ENCODE data around the gene PSMC5.
"Not testable (repeated sequence)": the region's sequence is repeated elsewhere in the genome, so short reads cannot be mapped to it uniquely, and the experiment has no call there.

The PSMC5 gene

DNA sequence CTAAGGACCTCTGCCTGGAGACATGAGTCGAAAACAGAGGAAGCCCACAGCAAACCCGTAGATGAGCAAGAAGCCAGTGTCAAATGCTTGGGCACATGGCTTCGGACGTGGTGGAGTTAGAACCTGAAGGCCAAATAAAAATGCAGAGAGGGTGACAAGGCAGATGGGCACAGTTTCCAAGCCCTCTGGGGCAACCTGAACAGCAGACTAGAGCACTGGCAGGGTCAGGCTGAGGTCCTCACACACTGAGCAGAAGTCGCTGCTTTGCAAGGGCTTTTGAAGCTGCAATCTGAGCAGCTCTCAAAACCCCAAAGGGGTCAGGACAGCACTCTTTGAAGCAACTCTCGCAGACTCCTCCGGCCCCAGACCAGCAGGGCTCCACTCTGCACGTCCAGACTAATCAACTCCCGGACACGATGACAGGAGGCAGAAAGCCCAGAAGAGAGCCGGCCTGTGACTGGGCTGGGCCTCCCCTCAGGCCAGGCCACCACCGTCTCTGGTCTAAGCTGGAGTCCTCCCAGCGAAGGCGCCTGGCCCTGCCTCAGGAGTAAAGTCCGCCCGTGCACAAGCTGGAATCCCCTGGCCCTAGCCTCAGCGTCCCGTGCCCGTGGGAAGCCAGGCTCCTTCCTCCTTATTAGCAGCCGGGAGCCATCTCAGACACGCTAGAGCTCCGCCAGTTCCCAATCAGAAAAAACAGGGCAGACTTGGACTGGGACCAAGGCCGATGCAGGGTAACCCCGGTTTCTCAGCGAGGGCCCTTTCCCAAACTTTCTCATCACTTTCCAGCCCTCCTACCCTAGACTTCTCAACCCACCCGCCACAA lies 14.3 kb downstream of the PSMC5 start:
- DNase-seq = peak; percentile 63

DNA sequence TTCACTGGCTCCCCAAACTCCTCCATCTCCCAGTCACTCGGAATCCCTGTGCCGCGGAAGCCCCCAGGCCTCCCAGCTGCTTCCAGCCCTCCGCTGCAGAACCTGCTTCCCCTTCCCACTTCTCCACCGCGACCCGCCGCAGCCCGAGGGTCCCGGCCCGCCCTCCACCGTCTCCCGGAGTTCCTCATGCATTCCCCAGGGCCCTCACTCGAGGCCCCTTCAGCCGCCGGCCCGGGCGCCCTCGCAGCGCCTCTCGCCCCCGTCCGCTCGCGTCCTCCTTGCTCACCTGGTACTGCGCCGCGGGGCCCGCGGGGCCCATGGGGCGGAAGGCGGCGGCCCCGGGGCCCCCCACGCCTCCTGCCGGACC lies 14.9 kb downstream of the PSMC5 start:
- peak; percentile 75 for DNase-seq

DNA sequence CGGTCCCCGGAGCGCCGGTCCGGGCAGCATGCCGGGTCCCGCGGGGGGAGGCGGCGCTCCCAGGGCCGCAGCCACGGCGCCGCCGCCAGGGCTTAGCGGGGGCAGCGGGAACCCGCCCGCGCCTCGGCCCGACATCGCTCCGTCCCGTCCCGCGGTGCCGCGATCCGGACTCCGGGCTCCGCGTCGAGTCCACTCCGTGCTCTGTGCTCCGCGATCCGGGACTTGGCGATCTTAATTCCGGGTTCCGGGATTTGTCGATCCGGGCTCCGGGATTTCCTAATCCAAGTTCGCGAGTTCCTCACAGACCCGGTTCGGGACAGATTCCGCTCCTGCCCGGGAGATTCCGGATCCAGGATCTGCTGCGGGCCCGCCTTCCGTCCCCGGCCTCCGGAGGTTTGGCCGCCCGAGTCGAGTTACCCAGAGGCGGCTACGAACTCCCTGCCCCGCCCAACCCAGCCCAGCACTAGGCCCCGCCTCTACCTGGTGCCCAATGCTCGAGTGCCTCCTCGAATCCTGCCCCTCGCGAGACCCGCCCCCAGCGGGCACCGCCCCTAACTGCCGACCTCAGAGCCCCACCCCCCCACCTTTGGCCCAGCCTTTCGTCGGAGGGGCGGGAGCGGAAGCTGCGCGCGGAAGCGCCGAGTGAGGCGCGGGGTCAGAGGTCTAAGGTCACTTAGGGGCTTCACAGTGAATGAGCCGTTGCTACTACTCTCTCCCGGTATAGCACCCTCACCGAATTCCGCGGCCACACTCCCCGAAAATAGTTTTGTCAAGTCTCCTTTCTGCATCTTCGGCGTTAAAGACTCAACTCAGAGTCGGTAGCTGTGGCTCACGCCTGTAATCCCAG lies 15.5 kb downstream of the PSMC5 start, which contains the start of gene SMARCD2:
TSS of gene SMARCD2 (minus strand) at position 146 of the 847 bp plus-strand sequence. CDS start at position 135, 11 bp downstream.
- DNase-seq = peak; percentile 98

DNA sequence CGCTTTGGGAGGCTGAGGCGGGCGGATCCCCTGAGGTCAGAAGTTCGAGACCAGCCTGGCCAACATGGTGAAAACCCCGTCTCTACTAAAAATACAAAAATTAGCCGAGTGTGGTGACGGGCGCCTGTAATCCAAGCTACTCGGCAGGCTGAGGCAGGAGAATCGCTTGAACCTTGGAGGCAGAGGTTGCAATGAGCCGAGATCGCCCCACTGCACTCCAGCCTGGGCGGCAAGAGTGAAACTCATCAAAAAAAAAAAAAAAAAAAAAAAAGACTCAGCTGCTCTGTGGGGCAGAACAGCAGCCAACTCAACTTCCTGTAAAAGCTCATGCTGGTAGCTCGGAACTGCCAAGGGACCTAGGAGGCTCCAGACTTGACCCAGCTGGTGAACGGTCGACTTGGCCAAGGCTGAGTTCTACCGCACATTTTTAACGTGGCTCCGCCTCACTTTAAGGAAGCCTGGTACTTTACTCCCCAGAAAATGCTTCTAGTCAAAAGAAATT lies 16.2 kb downstream of the PSMC5 start:
- peak; percentile 60 for DNase-seq

DNA sequence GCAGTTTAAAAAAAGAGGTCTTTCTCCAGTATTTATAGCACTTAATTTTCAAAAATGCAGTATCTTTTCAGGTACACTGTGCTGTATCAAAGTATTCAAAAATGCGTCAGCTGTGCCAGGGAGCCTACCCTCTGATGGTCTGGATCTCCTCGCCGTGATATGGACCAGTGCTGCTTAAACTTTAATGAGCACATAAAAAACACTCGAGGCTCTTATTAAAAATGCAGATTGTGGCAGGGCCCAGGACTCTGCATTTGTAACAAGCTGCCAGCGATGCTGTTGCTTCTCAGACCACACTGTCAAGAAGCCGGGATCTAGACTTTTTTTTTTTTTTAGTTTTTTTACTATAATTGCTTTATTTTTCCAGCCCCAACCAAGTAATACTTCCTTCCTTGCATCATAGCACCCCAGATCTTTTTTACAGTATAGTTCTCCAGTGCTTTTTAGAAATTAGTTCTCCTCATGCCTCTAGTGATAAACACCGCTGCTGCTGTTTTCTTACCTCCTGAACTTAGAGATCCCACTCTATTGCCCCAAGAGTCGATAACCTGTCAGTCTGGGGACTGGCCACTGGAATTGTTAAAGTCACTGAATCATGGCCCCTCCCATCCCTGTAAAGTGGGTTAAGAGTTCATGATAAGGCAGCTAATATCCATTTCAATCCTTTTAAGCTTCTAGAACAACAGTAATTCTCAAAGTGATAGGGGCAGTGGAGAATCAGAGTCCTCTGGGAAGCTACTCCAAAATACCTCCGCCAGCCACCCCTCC lies 16.9 kb downstream of the PSMC5 start:
- DNase-seq = no peak

DNA sequence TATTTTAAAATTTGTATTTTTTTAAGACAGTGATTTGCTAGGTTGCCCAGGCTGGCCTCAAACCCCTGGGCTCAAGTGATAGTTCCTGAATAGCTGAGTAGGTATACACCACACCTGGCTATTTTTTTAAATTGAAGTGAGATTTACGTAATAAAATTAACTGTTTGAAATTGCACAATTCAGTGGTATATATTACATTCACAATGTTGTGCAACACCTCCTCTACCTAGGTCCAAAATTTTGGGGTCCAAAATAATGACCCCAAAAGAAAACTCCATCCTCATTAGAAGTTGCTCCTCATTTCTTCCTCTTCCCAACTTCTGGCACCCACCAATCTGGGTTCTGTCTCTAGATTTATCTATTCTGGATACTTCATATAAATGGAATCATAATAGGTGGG lies 18.3 kb downstream of the PSMC5 start:
- no peak for DNase-seq

DNA sequence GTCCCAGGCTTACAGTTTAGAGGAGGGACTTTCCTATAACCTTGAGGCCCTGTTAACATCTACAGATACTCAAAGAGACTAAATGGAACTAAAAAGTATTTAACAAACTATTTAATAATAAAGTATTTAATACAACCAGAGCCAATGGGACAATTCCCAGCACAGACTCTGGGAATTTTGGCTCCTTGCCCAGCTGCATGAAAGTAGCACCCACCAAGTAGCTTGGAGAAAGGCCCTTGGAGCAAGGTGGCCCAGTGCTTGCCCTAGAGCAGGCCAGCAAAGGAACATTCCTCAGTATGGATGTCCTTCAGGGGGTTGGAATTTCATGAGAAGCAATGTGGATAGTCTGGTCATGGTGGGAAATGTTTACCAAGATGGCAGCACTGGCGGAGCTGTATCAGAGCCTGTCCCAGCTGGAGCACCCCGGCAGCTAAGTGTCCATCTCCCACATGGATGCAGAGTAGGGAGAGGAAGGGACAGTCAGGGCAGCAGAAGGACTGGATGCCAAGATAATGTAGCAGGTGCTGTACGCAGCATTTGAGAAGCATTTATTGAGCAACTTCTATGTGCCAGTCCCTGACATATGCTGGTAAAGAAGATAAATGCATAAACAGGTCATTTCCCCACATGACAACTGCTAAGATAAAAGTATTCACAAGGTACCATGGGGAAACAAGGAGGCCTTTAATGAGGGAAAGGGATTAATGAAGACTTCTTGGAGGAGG lies 20.5 kb downstream of the PSMC5 start:
- no peak for DNase-seq

DNA sequence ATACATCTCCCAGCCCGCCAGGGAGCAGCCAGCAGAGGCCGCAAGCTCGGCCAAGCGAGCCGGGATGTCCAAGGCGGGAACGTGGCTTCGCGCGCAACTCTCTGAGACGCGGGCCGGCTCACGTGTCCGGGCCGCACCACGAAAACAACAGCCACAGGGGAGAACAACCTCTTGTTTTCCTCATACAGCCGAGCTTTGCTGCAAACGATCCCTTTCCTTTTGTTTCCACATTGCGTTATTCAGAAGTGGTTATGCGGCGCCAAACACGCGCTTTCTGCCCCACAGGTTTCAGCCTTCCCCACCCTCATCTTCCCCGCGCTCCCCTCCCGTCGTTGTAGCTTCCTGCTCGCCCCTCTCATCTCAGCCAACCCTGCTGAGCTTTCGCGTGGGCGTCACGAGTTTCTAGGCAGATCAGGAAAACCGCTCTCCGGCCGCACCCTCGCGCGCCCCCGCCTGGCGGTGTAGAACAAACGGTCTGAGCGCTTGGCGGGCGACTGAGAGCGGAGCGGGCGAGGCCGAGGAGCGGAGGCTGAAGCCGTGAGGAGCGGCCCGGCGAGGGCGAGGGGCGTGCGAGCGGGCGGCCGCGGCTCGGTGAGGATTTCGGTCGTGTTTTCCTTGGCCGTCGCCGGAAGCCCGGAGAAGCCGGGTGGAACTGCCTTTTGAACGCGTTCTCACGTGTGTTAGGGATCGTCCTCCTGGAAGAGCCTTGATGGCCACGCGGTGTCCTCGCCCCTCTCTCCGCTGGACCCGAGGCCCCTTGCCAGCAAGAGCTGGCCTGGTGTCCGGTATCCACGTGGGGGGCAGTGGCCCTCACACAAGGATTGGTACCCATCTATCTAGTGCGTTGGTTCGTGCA lies 21.8 kb downstream of the PSMC5 start:
- peak; percentile 99 for DNase-seq

DNA sequence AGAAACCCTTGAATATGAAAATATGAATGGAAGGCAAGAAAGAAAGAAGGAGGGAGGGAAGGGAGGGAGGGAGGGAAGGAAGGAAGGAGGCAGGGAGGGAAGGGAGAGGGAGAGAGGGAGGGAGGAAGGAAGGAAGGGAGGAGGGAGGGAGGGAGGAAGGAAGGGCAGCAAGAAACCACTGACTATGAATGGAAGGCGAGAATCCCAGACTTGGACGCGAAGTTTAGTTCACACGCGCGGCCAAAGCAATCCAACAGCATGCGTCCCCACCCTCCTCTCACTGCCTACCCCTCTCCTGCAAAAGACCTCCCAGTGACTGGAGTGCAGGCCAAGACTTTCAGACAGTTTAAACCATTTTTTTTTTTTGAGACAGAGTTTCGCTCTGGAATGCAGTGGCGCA lies 23.2 kb downstream of the PSMC5 start:
- no peak for DNase-seq

DNA sequence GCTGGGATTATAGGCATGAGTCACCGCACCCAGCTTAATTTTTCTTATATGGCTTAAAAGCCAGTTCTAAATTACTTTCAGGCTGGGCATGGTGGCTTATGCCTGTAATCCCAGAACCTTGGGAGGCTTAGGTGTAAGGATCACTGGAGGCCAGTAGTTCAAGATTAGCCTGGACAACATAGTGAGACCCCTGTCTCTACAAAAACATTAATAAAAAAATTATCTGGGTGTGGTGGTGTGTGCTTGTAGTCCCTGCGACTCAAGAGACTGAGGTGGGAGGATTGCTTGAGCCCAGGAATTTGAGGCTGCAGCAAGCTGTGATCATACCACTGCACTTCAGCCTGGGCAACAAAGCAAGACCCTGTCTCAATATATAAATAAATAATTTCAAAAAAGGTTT lies 26.0 kb downstream of the PSMC5 start:
- DNase-seq = no peak

DNA sequence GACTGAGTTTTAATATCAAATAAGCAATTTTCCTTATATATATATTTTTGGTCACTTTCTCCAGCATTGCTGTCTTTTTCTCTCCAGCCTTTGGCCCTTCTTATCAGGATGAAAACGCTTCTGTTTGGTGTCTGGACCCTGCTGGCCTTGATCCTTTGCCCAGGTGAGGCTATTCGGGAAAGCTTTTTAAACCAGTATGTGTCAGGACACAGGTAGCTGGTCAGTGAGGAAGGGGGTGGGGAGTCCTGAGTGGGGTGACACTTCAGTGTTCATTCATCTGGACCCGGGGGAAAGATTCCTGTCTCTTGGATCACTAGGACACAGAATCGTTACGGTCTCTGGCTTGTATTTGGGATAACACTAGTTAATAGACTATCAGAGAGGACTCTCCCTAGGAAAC lies 27.5 kb downstream of the PSMC5 start:
- no peak for DNase-seq

DNA sequence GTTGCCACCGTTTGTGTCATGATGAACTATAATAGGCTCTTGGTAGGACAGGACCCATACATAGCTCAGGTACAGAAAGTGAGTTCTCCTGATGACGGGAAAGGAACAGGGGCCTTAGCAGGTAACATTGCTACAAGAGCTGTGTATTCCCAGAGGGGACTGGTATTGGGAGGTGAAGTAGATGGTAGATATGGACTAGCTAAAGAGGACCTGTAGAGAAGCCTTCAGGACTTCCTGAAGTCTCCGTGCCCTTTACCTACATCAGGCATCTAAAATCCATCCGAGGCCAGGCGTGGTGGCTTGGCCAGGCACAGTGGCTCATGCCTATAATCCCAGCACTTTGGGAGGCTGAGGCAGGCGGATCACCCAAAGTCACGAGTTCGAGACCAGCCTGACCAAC lies 28.0 kb downstream of the PSMC5 start:
- no peak for DNase-seq

DNA sequence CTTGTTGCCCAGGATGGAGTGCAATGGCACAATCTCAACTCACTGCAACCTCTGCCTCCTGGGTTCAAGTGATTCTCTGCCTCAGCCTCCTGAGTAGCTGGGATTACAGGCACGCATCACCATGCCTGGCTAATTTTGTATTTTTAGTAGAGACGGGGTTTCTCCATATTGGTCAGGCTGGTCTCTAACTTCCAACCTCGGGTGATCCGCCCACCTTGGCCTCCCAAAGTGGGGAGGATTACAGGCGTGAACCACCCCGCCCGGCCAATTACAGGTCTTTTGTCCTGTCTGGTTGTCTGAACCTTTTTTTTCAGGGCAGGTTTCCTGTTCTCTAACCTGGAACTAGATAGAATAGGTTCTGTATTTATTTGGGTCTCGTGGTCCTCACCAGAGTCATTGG lies 29.2 kb downstream of the PSMC5 start:
- DNase-seq = not testable (repeated sequence)

DNA sequence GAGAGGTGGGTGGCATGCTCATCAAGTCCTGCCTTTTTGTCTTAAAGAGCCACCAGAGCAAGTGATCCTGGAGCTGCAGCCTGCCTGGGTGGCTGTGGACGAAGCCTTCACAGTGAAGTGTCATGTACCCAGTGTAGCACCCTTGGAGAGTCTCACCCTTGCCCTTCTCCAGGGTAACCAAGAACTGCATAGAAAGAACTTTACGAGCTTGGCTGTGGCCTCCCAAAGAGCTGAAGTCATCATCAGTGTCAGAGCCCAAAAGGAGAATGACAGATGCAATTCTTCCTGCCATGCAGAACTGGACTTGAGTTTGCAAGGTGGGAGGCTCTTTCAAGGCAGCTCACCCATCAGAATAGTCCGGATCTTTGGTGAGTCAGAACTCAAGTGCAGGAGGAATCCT lies 32.0 kb downstream of the PSMC5 start:
- no peak for DNase-seq

DNA sequence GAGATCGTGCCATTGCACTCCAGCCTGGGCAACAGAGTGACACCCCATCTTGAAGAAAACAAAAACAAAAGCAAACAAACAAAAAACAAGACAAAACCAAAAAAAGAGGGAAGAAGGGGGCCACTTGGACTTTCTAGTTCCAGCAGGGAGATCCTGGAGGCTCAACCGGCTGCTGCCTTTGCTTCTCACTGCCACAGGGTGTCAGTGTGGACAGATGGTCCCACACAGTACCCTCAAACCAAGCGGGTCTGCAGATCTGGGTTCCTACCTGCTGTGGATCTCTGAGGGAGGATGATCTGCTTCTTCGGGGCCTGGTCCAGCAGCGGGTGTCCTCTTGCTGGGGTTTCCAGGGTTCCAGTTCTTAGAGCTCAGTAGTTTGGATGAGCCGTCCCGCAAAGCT lies 39.4 kb downstream of the PSMC5 start:
- DNase-seq = not testable (repeated sequence)

DNA sequence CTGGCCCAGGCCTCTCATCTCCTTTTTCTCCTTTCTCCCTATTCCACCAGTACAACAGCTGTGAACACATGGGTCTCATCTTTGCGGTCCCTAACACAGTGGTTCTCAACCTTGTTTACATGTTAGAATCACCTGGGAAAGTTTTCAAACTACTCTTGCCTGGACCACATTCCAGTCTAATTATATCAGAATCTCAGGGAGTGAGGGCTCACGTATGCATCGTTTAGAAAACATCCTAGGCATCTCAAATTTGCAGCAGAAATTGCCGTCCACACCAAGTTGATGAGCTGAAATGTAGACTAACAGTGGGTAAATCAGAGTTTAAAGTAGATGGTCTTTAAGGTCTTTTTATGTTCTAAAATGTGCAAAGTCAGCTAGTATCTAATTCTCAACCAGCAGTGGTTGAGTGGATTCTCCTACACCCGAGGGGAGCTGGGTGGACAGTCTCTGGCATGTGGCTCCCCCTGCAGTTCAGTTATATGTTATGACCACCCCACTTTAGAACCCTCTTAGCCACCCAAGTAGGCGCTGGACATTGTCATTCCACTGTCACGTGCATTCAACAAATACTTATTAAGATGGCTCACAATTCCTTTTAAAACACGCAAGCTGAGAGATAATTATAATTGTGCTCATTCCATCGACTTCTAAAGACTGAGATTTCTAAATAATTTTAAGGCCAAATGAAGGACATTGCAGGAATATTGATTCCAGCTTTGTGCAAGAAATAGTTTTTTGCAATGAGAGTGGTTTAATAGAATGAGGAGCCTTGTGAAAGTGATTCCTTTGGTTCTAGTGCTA lies 42.5 kb downstream of the PSMC5 start:
- DNase-seq = not testable (repeated sequence)

DNA sequence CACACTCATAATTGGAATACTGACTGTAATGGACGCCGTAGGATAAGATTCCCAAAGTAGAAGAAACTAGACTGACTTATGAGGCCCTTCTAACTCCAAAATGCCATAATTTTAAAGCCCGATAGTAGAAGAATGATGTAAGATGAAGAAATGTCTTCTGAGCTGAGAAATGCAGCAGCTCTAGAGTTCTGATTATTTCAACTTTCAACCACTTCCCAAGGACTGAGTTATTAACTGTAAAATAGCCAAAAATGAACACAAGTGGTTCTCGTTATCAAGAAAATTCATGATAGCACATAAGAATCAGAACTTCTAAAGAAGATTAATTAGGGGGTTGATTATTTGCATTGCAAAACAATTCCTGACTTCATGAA lies 43.0 kb downstream of the PSMC5 start:
- DNase-seq = not testable (repeated sequence)

DNA sequence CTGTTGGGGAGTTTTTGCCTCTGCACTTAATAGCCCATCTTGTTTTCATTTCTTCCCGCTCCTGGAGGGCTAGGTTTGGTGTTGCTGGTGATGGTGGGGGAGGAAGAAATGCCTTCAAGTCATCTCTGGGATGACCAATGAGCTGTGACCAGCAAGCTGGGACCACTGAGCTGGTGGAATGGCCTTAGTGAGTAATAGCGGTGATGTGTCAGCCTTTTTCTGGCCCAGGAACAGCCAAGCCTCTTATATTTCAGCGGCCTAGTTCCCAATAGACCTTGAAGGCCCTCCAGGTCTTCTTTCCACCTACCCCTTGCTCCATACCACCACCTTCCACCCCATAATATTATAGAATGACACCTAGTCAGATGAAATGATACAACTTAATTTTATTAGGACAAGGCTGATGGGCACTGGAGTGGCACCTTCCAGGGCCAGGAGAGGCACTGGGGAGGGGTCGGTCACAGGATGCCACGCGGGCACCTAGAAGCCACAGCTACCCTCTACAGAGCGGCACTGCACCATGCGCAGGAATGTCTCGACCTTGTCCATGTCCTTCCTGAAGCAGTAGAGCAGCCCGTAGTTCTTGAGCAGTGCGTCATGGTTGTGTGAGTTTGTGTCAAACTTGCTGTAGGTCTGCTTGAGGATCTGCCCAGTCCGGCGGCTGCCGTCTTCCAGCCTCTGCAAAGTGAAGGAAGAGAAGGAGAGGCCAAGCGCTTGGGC lies 44.6 kb downstream of the PSMC5 start:
- not testable (repeated sequence) for DNase-seq

DNA sequence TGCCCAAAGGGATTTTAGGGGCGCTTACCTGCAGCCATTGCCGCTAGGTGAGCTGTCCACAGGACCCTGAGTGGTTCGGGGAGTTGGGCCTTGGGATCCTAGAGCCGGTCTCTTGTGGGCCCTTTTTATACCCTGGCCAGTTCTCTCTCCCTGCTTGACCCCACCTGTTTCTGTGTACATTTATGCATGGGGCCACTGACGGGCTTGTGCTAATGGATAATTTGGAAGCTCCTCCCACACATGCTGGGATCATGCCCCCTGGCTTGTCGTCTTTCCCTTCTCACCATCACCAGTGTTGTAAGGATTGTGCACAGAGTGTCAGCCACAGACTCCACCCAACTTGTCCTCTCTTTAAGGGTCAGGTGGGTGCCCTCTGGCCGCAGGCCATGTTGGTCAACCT lies 46.3 kb downstream of the PSMC5 start, which contains the start of gene CSH2:
TSS of gene CSH2 (minus strand) at position 101 of the 400 bp plus-strand sequence. CDS start at position 38, 63 bp downstream.
- DNase-seq = not testable (repeated sequence)
